Suprapubic skin (tissue), 4 donors: ENCODE measurements around the gene RND1.

Experiments
- EP300 ChIP-seq: sonication (generic); formaldehyde crosslinking; IDR thresholded peaks from one replicate; pipeline ENCODE4 v1.6.1; 2017; ENCODE audit warnings: antibody characterized with exemption
- POLR2A ChIP-seq, 2 donors: fragments of 450-650 bp; IDR thresholded peaks; one replicate each; pipeline ENCODE4 v1.6.1; 2017; ENCODE audit warnings: antibody characterized with exemption in 2 of 2, mild to moderate bottlenecking in 2 of 2, moderate library complexity in 2 of 2
- POLR2AphosphoS5 ChIP-seq, 3 donors: sonication (generic); formaldehyde crosslinking; IDR thresholded peaks; one replicate each; pipeline ENCODE4 v1.6.1; 2017; ENCODE audit warnings: antibody characterized with exemption in 3 of 3
- TF ChIP-seq, protein P1 (sequence below), 2 donors: fragments of 200-600 bp in 1 of 2; fragments of 450-650 bp in 1 of 2; sonication (generic) in 1 of 2; IDR thresholded peaks; one replicate each; pipeline ENCODE4 v1.5.1; 2016 to 2019; ENCODE audit warnings: antibody characterized with exemption in 2 of 2, mild to moderate bottlenecking in 1 of 2, moderate library complexity in 1 of 2

DNA sequence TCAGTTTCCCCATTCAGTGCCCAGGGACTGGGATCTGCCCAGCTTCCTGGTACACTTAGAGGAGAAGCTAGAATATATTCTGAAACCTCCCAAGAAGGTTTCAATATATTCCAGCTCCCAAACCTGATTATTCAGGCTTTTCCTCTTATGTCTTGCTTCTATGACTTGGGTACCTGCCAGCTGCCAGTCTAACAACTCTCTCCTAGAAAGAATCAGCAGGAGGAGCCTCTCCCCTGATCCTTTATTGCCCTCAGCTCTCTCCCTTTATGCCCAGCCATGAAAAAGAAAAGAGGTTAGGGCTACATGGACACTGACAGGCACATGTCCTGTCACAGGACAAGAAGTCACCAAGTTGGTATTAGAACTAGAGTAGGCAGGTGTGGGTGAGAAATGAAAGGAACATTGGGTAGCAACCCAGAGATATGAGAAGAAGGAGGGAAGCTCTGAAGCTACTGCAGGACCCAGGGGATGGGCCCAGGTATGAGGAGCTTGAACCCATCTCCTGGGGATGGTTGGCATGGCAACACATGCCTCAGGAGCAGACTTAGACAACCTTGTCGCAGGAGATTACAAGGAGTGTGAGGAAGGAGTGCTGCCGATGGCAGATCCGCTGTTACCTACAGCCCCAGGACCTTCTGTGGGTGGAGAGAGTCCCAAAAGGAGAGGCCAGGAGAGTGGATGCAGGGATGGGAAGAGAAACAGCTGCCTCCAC lies 49.4 kb downstream of the RND1 start:
- TF ChIP-seq EP300 (no peak), POLR2AphosphoS5 (IDR thresholded peaks at IDR 0.05) (no peak), POLR2A (IDR thresholded peaks at IDR 0.05) (no peak)
- TF ChIP-seq, protein P1, sequence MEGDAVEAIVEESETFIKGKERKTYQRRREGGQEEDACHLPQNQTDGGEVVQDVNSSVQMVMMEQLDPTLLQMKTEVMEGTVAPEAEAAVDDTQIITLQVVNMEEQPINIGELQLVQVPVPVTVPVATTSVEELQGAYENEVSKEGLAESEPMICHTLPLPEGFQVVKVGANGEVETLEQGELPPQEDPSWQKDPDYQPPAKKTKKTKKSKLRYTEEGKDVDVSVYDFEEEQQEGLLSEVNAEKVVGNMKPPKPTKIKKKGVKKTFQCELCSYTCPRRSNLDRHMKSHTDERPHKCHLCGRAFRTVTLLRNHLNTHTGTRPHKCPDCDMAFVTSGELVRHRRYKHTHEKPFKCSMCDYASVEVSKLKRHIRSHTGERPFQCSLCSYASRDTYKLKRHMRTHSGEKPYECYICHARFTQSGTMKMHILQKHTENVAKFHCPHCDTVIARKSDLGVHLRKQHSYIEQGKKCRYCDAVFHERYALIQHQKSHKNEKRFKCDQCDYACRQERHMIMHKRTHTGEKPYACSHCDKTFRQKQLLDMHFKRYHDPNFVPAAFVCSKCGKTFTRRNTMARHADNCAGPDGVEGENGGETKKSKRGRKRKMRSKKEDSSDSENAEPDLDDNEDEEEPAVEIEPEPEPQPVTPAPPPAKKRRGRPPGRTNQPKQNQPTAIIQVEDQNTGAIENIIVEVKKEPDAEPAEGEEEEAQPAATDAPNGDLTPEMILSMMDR (IDR thresholded peaks at IDR 0.05): no peak
